ENCODE data around the gene KBTBD12.

KBTBD12 gene

GRCh38 chr3:127953091-127954035, 38.3 kb downstream of the KBTBD12 start:
- peak; percentile 8 for DNase-seq (ENCODE audit: low spot score)

DNA sequence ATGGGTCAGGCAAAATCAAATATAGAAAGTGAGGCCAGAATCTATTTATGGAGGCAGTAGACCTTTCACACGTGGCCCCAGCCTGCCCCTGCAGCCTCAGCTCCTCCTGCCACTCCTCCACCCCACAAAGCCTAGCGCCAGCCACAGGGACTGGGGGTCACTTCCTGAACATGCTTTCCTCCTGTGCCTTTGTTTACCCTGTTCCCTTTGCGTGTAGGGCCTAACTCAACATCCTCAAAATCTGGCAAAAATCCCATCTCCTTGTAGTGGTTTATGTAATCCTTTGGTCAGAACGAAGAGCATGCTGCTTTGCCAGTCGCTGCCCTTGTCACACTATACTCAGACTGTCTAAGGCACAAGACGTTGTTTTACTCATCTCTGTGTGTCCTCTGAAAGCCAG, 39.6 kb downstream of the KBTBD12 start:
- DNase-seq (ENCODE audit: low spot score), result peak; percentile 75

- no peak for DNase-seq (ENCODE audit: low spot score)
These were observed 40.7 kb downstream of the KBTBD12 start for GRCh38 chr3:127955728-127956127.

DNA sequence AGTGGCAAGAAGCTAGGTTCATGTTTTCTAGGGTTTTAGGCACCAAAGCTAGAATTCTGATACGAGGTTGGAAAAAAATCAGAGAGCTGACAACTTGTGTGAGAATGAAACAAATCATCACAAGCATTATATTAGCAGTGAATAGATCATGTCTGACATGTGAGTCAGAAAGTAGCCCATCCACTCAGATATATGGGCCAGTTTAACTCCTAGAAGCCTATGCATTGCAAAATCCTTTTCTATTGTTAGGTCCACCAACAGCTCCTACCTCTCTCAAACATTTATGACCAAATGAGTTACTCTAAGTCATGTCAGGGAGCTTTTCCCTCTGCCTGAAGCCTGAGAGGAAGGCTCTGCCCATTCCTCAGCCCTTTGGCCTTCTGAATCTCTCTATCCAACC, 44.0 kb downstream of the KBTBD12 start:
- DNase-seq (ENCODE audit: low spot score), result no peak

DNA sequence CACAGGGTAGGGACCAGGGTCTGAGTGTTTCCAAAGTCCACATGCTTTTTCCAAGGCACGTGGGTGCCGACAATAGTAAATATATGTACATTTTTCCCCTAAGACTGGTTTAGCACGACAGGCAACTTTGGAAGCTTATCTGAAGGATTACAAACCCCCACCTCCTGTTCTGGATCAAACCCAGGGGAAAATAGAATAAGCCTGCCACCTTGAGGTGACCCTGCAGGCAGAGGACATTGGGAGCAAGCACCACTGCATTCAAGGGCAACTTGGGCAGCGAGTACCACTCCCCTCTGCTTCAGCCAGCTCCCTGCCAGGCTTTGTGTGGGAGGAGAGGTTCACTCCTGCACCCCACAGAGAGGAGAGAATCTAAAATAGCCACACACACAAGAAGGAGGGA, 44.8 kb downstream of the KBTBD12 start:
- peak; percentile 24 for DNase-seq (ENCODE audit: low spot score)

DNA sequence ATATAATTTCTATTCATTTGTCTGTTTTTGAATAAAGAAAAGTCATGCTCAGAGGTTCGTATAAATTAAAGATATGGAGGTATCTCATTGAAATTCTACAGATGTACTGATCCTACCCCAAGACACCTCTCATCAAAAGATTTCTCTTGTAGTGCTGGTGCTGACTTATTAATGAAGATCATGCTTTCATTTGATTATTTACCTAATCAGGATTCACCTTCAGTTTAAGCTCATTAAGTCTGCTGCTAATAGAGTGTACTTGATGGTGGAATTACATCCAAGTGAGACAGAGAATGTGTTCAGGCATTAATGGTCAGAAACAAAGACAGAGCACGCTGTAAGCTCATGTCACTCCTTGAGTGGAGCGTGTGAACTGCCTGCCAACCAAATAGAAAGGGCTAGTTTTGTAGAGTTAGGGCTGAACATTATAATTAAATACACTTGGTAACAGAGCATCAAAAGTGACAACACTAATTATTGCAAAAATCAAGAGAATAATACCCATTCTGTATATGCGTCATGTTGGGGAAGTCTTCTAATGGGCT, 45.5 kb downstream of the KBTBD12 start:
- no peak for DNase-seq (ENCODE audit: low spot score)

GRCh38 chr3:127961124-127961523, 46.1 kb downstream of the KBTBD12 start:
- no peak for DNase-seq (ENCODE audit: low spot score)

- DNase-seq (ENCODE audit: low spot score), result no peak
These were observed 46.9 kb downstream of the KBTBD12 start for GRCh38 chr3:127961963-127962362.

GRCh38 chr3:127962937-127963336, 47.9 kb downstream of the KBTBD12 start:
- DNase-seq (ENCODE audit: low spot score), result no peak

DNA sequence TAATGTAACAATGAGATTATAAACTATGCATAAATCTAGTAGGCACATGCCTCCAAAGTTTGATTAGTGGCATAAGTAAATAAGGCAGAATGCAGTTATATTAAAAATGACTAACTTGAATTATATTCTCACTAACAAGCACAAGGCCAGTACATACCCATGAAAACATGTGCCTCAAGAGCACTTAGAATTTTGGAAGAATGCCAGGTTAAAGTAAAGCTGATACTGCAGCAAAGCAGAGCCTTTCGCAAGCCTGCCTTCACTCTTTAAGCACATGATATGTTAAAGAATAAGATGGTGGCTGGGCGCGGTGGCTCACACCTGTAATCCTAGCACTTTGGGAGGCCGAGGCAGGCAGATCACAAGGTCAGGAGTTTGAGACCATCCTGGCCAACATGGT, 49.0 kb downstream of the KBTBD12 start:
- DNase-seq (ENCODE audit: low spot score), result no peak

DNA sequence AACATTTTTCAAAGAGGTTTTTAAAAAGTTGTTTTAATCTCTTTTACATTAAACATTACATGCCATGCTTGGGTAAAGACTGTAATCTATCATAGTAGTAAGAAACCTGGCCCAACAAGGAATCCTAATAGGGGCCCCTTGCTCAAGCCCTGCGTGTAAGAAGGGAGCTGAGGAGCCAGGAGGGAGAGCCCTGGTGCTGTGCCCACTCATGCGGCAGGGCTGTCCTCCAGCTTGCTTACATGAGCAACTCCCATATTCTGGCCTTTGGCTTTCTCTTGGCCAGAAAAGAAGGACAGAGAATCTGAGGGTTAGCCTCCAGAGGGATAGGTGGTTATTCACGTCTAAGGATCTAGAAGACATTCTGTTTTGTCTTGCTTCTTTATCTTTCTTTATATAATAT, 49.8 kb downstream of the KBTBD12 start:
- DNase-seq (ENCODE audit: low spot score), result no peak

DNA sequence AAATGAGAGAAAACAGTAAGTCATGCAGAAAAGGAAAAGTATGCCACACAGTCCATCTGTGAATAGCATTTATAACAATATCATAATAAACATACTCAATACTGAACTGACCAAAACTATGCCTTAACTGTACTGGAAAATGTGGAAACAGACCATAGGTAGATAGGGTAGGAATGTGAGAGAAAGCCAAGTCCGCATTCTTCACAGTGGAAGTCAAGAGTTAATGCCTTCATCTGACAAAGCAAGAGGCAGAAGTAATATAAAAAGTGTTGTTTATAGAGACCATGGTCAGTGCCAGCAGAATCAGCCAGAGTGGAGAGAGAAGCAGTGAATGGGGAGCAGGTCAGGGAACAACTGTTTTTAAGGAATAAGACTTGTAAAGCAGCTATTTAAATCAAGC, 52.3 kb downstream of the KBTBD12 start:
- no peak for DNase-seq (ENCODE audit: low spot score)

- DNase-seq (ENCODE audit: low spot score), result peak; percentile 70
These were observed 56.0 kb downstream of the KBTBD12 start for GRCh38 chr3:127970966-127971592.

- no peak for DNase-seq (ENCODE audit: low spot score)
These were observed 59.2 kb downstream of the KBTBD12 start for GRCh38 chr3:127974226-127974625.

DNA sequence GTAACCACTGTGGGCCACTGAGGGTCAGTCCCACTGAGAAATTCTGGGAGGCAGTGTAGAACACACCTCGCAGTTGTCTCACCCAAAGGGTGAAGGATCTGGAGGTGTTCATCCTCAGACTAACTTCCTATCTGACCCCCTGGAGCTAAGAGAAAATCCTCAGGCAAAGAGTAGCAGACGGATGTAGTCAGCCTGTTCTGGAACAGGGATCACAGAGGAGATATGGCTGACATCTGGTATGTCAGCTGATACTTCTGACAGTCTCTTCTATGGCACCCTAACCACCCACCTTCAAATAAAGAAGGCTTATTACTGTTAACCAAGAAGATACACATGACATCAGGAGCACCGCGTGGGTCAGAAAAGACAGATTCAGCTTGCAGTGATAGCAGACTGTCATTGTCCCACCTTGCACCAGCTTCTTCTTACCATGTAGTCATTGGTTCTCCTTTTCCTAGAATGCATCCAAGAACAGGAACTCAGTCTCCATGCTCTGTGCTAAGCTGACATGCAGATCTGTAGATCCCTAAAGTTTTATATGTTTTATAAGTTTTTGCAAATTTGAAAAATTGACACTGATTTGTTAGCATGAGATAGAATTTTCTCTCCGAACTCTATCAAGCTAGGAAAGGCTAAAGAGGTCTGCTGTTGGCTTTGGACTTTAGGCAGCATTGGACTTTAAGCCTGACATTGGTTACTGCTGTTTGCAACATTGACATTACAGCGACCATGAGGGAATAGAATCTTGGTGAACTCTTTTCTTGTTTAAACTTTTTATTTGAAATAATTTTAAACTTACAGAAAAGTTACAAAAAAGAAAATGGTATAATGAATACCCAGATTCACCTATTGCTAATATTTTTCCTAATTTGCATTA, 60.4 kb downstream of the KBTBD12 start:
- DNase-seq (ENCODE audit: low spot score), result no peak

DNA sequence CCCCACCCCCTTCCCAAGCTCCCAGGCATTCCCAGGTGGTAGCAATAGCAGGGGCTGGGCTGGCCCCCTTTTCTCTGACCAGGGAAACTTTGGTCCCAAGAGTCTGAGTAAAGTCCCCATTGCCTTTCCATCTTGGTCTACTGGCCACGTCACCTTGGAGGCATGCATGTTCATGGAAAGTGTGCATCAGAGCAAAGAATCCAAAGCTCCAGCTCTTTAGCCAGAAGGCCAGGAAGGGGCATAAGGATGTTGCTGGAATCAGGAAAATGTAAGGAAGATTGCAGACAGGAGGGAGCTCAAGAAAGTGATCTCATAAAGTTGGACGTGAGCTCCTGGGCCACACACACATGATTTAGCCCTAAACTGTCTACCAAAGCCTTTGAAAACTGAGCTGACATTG, 63.6 kb downstream of the KBTBD12 start:
- DNase-seq (ENCODE audit: low spot score), result no peak

GRCh38 chr3:127979473-127979872, 64.4 kb downstream of the KBTBD12 start:
- DNase-seq (ENCODE audit: low spot score), result no peak

DNA sequence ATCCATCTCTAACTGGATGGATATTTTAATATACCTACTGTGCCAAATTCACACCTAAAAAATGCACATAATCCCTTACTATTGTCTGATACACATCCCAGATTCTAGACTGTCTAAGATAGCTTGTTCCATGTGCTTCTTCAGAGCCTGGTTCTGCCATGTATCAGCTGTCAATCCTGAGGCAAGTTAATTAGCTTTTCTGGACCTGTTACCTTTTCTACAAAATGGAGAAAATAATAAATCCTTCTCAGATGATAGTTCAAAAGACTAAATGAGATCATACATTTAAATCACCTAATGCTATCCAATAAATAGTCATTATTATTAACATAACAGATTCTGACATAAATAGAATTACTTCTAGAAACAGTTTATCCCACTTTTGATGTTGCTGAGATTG, 66.1 kb downstream of the KBTBD12 start:
- DNase-seq (ENCODE audit: low spot score), result no peak

DNA sequence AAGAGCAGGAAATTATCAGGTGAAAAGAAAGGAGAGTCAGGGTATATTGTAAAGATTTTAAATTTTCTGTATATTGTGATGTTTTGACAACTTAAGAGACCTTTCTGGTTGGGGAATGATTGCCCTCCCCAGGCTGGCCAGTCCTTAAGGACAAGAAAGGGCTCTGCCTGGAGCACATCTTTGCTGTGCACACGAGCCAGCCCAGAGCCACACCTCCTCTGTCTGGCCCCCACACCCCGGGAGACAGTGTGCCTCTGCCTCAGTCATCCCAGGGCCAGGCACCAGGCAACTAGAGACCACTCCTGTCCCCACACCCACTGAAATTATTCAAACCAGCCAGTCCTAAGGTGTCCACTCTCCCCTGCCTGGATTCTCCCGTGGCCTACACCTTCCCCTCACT, 67.1 kb downstream of the KBTBD12 start:
- no peak for DNase-seq (ENCODE audit: low spot score)

DNA sequence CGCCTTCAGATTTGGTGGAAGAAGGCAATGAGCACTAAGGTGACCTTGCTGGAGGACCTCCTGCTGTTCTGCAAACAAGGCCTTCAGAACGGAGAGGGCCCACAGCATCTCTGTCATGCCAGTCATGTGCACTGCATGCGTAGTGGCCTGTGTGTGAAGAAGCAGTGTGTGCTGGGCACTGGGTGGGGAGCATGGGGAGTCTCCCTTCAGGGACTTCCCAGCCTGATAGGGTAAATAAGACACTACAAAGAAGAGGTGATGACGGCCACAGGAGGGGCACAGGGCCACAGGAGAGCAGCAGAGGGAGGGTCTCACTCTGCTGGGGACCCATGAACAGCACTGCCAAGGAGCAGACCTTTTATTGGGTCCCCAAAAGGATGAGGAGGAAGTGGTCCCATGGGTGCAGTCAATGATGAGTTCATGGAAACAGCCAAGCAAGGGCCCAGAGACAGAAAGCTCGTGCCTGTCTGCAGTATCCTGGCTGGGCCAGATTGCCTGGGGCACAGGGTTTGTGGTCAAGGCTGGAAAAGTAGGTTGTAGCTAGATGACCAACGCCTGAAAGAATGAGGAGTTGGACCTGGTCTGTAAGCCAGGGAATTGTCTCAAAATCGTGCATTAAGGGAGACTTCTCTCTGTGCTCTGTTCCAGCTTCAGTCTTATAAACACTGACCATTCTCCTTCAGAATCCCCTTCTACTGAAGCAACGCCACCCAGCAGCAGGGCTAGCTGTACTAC, 69.4 kb downstream of the KBTBD12 start:
- DNase-seq (ENCODE audit: low spot score), result no peak

- peak; percentile 62 for DNase-seq (ENCODE audit: low spot score)
These were observed 70.2 kb downstream of the KBTBD12 start for GRCh38 chr3:127985216-127985615.
